Dendritic cell treated with granulocyte-macrophage colony-stimulating factor and Interleukin-4, amounts not matched to agents 40 ng/mL and 50 ng/mL, for 4 days (primary cell): ENCODE measurements around the gene LRRC72.

Experiments used
- H3K27ac Mint-ChIP-seq: one replicate; pipeline ENCODE4 v1.8.0; 2022; ENCODE audit warnings: mild to moderate bottlenecking, mixed read lengths
- H3K27me3 Mint-ChIP-seq: one replicate; pipeline ENCODE4 v1.8.0; 2022; ENCODE audit warnings: mild to moderate bottlenecking, mixed read lengths
- H3K36me3 Mint-ChIP-seq: one replicate; pipeline ENCODE4 v1.8.0; 2022; ENCODE audit warnings: low read depth, mixed read lengths
- H3K4me1 Mint-ChIP-seq: one replicate; pipeline ENCODE4 v1.8.0; 2022; ENCODE audit warnings: low read depth, mixed read lengths
- H3K4me3 Mint-ChIP-seq: one replicate; pipeline ENCODE4 v1.8.0; 2022; ENCODE audit warnings: mild to moderate bottlenecking, moderate library complexity, mixed read lengths
- H3K9me3 Mint-ChIP-seq: one replicate; pipeline ENCODE4 v1.8.0; 2022; ENCODE audit warnings: mixed read lengths
- intact Hi-C: fragments of 100-400 bp; cut with micrococcal nuclease; formaldehyde crosslinking; loops from one replicate; pipeline ENCODE4 v1.15.0; 2022

Gene LRRC72

DNA sequence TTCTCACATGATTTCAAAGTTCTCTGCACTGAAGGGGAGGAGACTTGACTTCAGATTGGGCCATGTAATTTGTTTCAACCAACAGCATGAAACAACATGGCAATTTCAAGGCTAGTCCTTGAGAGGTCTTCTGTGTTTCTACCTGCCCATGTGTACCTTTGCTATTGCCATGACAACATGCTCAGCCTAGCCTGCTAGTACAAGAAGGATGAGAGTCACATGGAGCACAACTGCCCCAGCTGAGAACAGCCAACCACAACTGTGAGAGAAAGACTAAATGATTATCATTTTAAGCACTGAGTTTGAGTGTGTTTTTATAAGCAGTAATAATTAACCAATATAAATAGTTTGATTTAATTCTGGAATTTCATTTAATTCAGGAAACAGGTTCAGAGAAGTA lies 77.0 kb downstream of the LRRC72 start:
- intact Hi-C loops: loop anchor here (5.0 kb wide), 1 partner anchor 314 kb away; no protein-coding TSS in a partner anchor
- no peak overlapping the region for H3K4me3 Mint-ChIP-seq
- H3K9me3 Mint-ChIP-seq: no peaks in the 10 kb centered on the region
- H3K36me3 Mint-ChIP-seq: peaks cover 89% of the 10 kb centered on the region
- H3K27me3 Mint-ChIP-seq: no peaks in the 10 kb centered on the region
- H3K27ac Mint-ChIP-seq: no peak overlapping the region
- H3K4me1 Mint-ChIP-seq: no peaks in the 10 kb centered on the region

DNA sequence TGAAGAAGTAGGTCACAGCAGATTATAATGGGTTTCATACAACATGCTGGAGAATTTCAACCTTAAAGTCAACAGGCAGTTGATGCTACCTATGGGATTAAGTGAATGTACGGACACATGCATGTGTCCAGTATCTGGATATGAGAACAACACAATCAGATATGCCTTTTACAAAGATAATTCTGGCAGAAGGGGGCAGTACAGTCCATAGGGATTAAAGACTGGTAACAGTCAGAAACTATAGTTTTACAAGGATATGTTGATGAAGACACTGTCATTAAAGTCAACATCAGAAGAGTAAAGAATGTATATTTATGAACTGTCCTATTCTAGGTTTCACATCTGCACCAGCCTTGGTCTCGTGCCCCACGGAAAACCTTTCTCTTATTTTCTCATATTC lies 77.4 kb downstream of the LRRC72 start:
- Mint-ChIP-seq H3K36me3 (peaks cover 89% of the 10 kb centered on the region), H3K4me3 (no peak overlapping the region), H3K27me3 (no peaks in the 10 kb centered on the region), H3K4me1 (no peaks in the 10 kb centered on the region), H3K27ac (no peak overlapping the region), H3K9me3 (no peaks in the 10 kb centered on the region)
- intact Hi-C loops: loop anchor here (5.0 kb wide), 1 partner anchor 313 kb away; no protein-coding TSS in a partner anchor

DNA sequence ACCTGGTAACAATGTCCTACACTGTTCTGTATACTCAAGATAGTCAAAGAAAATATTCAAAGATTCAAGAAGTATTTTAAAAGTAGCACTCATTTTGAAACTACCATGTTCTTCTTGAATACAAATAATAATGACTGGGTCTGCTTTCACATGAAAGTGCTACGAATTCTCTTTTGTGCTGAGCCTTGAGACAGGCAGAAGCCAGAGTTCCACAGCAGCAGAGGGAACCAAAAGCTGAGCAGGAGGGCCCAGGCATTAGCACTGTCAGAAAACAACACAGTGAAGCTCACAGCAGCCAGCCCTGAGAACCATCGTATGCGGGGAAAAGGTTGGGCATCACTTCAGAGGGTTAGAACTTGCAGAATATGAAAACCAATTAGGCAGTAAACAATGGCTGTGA lies 80.1 kb downstream of the LRRC72 start:
- Mint-ChIP-seq H3K4me3 (no peak overlapping the region), H3K36me3 (peaks cover 79% of the 10 kb centered on the region), H3K4me1 (peaks cover 15% of the 10 kb centered on the region), H3K27me3 (no peaks in the 10 kb centered on the region), H3K27ac (peak overlapping the region; percentile 30), H3K9me3 (no peaks in the 10 kb centered on the region)
- intact Hi-C loops: no loop called here

GRCh38 chr7:16609842-16610450 lies 83.3 kb downstream of the LRRC72 start:
- intact Hi-C loops: no loop called here
- peaks cover 72% of the 10 kb centered on the region for H3K36me3 Mint-ChIP-seq

DNA sequence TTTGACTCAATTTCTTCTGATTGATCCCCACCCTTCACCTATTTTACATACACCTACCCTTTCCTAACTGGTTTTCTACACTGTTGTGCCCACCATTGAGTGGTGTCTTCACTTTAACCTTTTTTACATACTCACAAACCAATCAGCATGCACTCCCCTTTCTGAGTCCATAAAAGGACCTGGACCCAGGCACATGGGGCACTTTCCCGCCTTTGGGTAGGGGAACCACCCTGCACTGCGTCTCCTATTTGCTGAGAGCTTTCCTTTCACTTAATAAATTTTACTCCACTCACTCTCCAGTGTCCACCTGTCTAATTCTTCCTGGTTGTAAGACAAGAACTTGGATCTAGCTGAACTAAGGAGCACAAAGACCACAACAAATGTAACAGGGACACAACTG lies 85.1 kb downstream of the LRRC72 start:
- no peak overlapping the region for H3K4me3 Mint-ChIP-seq
- H3K9me3 Mint-ChIP-seq: no peaks in the 10 kb centered on the region
- H3K27ac Mint-ChIP-seq: no peak overlapping the region
- intact Hi-C loops: no loop called here
- peaks cover 71% of the 10 kb centered on the region for H3K36me3 Mint-ChIP-seq
- no peaks in the 10 kb centered on the region for H3K27me3 Mint-ChIP-seq
- H3K4me1 Mint-ChIP-seq: peaks cover 17% of the 10 kb centered on the region

More at GRCh38 chr7:16609842-16610450, 83.3 kb downstream of the LRRC72 start:
- no peak overlapping the region for H3K27ac Mint-ChIP-seq
- H3K4me3 Mint-ChIP-seq: no peak overlapping the region
- no peaks in the 10 kb centered on the region for H3K27me3 Mint-ChIP-seq
- peaks cover 17% of the 10 kb centered on the region for H3K4me1 Mint-ChIP-seq
- no peaks in the 10 kb centered on the region for H3K9me3 Mint-ChIP-seq

GRCh38 chr7:16615228-16615627 lies 88.6 kb downstream of the LRRC72 start:
- peaks cover 10% of the 10 kb centered on the region for H3K4me1 Mint-ChIP-seq
- H3K27me3 Mint-ChIP-seq: no peaks in the 10 kb centered on the region
- peaks cover 73% of the 10 kb centered on the region for H3K36me3 Mint-ChIP-seq
- no peak overlapping the region for H3K27ac Mint-ChIP-seq
- no peak overlapping the region for H3K4me3 Mint-ChIP-seq
- intact Hi-C loops: no loop called here
- H3K9me3 Mint-ChIP-seq: no peaks in the 10 kb centered on the region

DNA sequence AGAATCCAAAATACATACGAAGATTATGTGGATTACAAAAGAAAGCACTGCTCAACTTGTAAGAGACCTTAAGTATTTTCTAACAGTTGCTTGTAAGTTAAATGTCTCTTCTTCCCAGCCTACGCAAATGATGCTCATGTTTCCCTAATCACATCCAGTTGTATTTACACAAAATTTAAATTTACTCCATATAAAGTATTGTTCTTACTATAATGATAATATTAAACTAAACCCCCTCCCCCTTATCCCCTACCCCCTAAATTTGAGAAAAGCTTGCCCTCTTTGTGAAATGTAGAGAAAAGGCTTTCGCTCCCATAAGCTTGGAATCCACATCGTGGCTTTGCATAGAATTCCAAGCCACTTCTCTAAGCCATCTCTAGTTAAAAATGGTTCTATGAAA lies 89.5 kb downstream of the LRRC72 start:
- Mint-ChIP-seq H3K27ac (no peak overlapping the region), H3K27me3 (no peaks in the 10 kb centered on the region), H3K36me3 (peaks cover 73% of the 10 kb centered on the region), H3K4me1 (peaks cover 5% of the 10 kb centered on the region), H3K4me3 (no peak overlapping the region), H3K9me3 (no peaks in the 10 kb centered on the region)
- intact Hi-C loops: no loop called here

- Mint-ChIP-seq H3K36me3 (peaks cover 76% of the 10 kb centered on the region), H3K4me3 (no peak overlapping the region), H3K4me1 (peaks cover 4% of the 10 kb centered on the region), H3K9me3 (no peaks in the 10 kb centered on the region), H3K27ac (no peak overlapping the region), H3K27me3 (no peaks in the 10 kb centered on the region)
- intact Hi-C loops: no loop called here
Measured at GRCh38 chr7:16616542-16616941, 89.9 kb downstream of the LRRC72 start.

DNA sequence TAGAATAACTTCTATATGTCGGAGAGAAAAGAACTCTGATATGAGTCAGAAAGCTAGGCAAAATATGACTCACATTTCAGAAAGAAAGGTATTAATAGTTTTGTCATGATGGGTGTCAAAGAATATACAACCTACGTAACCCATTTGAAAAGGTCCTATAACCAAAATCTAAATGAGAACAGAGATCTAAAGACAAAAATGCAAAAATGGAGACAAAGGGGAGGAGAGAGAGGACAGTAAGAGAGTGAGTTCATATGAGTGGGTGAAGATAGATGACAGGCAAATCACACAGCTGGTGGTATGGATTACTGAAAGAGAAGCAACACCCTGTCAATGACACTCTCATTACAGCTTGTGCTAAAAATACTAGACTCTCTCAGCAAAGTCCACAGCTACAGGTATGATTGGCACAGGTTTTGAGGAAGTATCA lies 93.4 kb downstream of the LRRC72 start:
- H3K9me3 Mint-ChIP-seq: no peaks in the 10 kb centered on the region
- intact Hi-C loops: no loop called here
- peaks cover 8% of the 10 kb centered on the region for H3K4me1 Mint-ChIP-seq
- H3K36me3 Mint-ChIP-seq: peaks cover 73% of the 10 kb centered on the region
- H3K27me3 Mint-ChIP-seq: no peaks in the 10 kb centered on the region
- H3K27ac Mint-ChIP-seq: no peak overlapping the region
- no peak overlapping the region for H3K4me3 Mint-ChIP-seq

DNA sequence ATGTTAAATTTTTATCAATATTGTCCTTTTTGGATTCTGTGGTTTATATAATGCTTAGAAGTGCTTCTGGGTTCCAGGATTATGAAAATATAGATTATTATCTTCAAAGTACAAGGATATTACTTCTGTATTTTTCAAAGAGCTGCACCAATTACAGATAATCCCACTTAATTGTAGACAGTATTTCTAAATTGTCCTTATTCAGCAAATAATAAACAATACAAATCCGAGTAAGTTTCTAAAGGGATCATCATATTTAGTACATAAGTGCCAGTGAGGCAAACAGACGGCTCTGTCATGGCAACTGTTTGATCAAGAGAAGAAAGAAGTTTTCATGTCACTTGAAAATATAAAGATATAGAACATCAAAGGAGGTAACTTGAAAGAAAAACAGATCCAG lies 99.8 kb downstream of the LRRC72 start:
- H3K4me3 Mint-ChIP-seq: no peak overlapping the region
- no peaks in the 10 kb centered on the region for H3K9me3 Mint-ChIP-seq
- intact Hi-C loops: no loop called here
- H3K4me1 Mint-ChIP-seq: peaks cover 8% of the 10 kb centered on the region
- H3K27me3 Mint-ChIP-seq: no peaks in the 10 kb centered on the region
- no peak overlapping the region for H3K27ac Mint-ChIP-seq
- H3K36me3 Mint-ChIP-seq: peaks cover 52% of the 10 kb centered on the region

- Mint-ChIP-seq H3K9me3 (no peaks in the 10 kb centered on the region), H3K27me3 (no peaks in the 10 kb centered on the region), H3K27ac (no peak overlapping the region), H3K36me3 (peaks cover 50% of the 10 kb centered on the region), H3K4me1 (peaks cover under 1% of the 10 kb centered on the region), H3K4me3 (no peak overlapping the region)
- intact Hi-C loops: no loop called here
Measured at GRCh38 chr7:16627236-16627635, 100.6 kb downstream of the LRRC72 start.

DNA sequence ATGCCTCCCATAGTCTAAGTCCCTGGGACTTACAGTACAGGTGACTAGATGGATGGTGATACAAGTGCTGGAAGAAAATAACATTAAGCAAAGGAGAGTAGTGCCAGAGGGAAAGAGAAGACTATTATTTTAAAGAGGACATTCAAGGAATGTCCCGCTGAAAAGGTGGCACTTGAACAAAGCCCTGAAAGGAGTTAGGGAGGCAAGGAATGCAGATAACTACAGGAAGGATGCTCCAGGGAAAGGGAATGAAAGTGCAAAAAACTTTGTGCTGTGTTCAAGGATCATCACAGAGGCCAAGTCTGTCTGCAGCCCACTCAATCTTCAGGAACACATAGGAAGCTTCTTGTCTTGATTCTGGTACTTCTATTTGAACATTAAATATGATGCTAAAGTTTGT lies 104.0 kb downstream of the LRRC72 start:
- Mint-ChIP-seq H3K9me3 (no peaks in the 10 kb centered on the region), H3K27ac (no peak overlapping the region), H3K4me3 (no peak overlapping the region), H3K36me3 (peaks cover 33% of the 10 kb centered on the region), H3K27me3 (no peaks in the 10 kb centered on the region), H3K4me1 (peaks cover 13% of the 10 kb centered on the region)
- intact Hi-C loops: no loop called here
